GM18517 (cell line): ENCODE measurements around the gene SELE.

ENCODE experiments used
- ATAC-seq: cut with Tn5 transposase; IDR thresholded peaks from one replicate; pipeline ENCODE4 v1.9.1; 2021; ENCODE audit warnings: mild to moderate bottlenecking, moderate library complexity; ENCODE audit not compliant: unreplicated experiment

SELE gene

GRCh38 chr1:169733924-169734323, at the start of gene SELE:
Gene SELE (minus strand): TSS chr1:169734079. CDS start chr1:169733612, 467 bp downstream.
- no peak for ATAC-seq

- ATAC-seq, result no peak
Measured at GRCh38 chr1:169782596-169782995, 48.7 kb upstream of the SELE start.

- ATAC-seq, result no peak
Measured at GRCh38 chr1:169779970-169780369, 46.1 kb upstream of the SELE start.

- ATAC-seq, result no peak
Measured at GRCh38 chr1:169779150-169779549, 45.3 kb upstream of the SELE start.

- ATAC-seq, result no peak
Measured at GRCh38 chr1:169776440-169776839, 42.6 kb upstream of the SELE start.

GRCh38 chr1:169768161-169768560, 34.3 kb upstream of the SELE start:
- ATAC-seq, result no peak

- ATAC-seq, result no peak
Measured at GRCh38 chr1:169765580-169766331, 31.9 kb upstream of the SELE start.

GRCh38 chr1:169764919-169765318, 31.0 kb upstream of the SELE start:
- no peak for ATAC-seq

GRCh38 chr1:169762699-169763098, 28.8 kb upstream of the SELE start:
- no peak for ATAC-seq

- ATAC-seq, result no peak
Measured at GRCh38 chr1:169759038-169759437, 25.2 kb upstream of the SELE start.

- no peak for ATAC-seq
Measured at GRCh38 chr1:169753549-169753948, 19.7 kb upstream of the SELE start.

GRCh38 chr1:169750041-169750440, 16.2 kb upstream of the SELE start:
- no peak for ATAC-seq

GRCh38 chr1:169746550-169746949, 12.7 kb upstream of the SELE start:
- ATAC-seq, result no peak

- ATAC-seq, result no peak
Measured at GRCh38 chr1:169745015-169745861, 11.4 kb upstream of the SELE start.

GRCh38 chr1:169741666-169742394, 8.0 kb upstream of the SELE start:
- no peak for ATAC-seq

- no peak for ATAC-seq
Measured at GRCh38 chr1:169739980-169740379, 6.1 kb upstream of the SELE start.

- ATAC-seq, result no peak
Measured at GRCh38 chr1:169731446-169731845, 2.4 kb downstream of the SELE start.

- ATAC-seq, result no peak
Measured at GRCh38 chr1:169729991-169730390, 3.9 kb downstream of the SELE start.

- ATAC-seq, result no peak
Measured at GRCh38 chr1:169727307-169727706, 6.6 kb downstream of the SELE start.

- ATAC-seq, result no peak
Measured at GRCh38 chr1:169726851-169727250, 7.0 kb downstream of the SELE start.

- no peak for ATAC-seq
Measured at GRCh38 chr1:169725930-169726329, 7.9 kb downstream of the SELE start.
